Fibroblast of mammary gland (primary cell): ENCODE measurements around the gene MBD6.

ENCODE experiments used
- DNase-seq: peaks from one replicate; pipeline ENCODE4 v3.0.0-alpha.2; 2010; ENCODE audit warnings: low read depth
- H3K4me3 ChIP-seq: 2 replicates; pipeline ENCODE4 v1.5.1; 2011; ENCODE audit warnings: low read depth, mild to moderate bottlenecking, low read length, moderate library complexity; ENCODE audit not compliant: control insufficient read depth
- TF ChIP-seq, protein P1 (sequence below): conservative IDR thresholded peaks from 2 replicates; pipeline ENCODE4 v1.5.1; 2011; ENCODE audit warnings: low read depth, low read length, inconsistent platforms; ENCODE audit not compliant: control insufficient read depth, insufficient read depth

The MBD6 gene

DNA sequence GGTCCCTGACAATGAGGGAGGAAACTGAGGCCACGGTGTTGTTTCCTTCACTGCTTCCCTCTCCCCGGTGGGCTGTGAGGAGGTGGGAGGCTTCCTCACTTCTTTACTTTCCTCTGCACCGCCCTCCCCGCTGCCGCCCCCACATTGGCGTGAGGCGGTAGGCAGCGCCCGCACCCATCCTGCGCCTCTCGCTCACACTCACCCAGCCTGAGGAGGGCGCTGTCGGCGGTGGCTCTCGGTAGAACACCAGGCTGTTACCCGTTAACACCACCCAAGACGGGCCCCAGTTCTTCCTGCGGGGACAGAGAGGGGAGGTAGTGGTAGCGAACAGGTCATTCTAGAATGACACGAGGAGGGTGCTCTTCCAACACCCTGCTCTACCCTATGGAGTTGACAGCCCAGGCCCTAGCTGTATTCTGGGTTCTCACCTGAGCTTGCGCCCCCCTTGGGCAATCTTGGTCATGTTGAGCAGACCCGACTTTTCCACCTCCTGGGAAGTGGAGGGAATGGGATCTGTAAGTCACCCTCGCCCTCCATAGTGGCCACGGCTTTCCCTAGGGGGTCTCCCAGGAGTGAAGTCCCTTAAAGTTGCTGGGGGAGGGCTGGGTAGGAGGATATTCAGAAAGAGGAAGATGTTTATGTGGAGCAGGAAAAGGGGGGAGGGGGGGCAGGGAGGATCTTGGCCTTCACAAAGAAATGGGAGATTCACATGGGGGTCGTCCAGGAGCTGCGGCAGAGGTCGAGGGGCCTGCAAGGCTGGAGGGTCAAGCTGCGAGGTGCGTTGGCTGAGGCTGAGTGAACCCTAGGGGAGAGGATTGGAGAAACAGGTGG lies 46.2 kb upstream of the MBD6 start:
- no peak overlapping the region for H3K4me3 ChIP-seq
- DNase-seq = no peak
- TF ChIP-seq, protein P1, sequence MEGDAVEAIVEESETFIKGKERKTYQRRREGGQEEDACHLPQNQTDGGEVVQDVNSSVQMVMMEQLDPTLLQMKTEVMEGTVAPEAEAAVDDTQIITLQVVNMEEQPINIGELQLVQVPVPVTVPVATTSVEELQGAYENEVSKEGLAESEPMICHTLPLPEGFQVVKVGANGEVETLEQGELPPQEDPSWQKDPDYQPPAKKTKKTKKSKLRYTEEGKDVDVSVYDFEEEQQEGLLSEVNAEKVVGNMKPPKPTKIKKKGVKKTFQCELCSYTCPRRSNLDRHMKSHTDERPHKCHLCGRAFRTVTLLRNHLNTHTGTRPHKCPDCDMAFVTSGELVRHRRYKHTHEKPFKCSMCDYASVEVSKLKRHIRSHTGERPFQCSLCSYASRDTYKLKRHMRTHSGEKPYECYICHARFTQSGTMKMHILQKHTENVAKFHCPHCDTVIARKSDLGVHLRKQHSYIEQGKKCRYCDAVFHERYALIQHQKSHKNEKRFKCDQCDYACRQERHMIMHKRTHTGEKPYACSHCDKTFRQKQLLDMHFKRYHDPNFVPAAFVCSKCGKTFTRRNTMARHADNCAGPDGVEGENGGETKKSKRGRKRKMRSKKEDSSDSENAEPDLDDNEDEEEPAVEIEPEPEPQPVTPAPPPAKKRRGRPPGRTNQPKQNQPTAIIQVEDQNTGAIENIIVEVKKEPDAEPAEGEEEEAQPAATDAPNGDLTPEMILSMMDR = no peak

DNA sequence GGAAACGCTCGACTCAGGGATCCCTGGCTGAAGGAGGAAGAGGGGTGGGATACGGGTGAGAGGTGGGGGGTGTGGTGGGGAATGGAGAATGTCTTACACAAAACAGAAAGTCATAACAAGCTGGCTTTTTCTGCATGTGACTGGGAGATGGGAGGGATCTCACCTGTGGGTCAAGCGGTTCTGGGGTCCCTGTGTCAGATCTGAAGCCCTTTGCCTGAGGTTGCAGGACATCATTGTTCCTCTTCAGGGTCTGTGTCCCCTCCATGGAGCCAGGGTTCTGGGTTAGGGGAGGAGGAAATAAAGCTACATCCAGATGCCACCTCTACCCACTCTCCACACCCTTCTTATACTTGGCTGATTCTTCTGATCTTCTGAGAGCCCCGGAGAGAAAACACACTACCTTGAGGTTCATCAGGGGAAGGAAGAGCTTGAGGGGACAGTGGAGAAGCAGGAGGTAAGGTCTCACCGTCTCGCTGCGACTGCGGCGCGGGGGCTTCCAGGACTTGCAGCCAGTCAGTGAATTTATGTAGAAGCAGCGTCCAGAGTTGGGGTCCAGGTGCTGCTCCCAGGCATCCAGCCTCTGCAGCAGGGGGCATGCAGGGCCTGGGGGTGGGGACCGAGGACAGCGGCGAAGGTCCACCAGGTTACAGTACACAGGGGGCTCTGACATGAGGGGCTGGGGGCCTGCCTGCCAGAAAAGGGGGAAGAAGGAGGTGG lies 45.5 kb upstream of the MBD6 start:
- no peak for DNase-seq
- TF ChIP-seq, protein P1 = no peak
- no peak overlapping the region for H3K4me3 ChIP-seq

DNA sequence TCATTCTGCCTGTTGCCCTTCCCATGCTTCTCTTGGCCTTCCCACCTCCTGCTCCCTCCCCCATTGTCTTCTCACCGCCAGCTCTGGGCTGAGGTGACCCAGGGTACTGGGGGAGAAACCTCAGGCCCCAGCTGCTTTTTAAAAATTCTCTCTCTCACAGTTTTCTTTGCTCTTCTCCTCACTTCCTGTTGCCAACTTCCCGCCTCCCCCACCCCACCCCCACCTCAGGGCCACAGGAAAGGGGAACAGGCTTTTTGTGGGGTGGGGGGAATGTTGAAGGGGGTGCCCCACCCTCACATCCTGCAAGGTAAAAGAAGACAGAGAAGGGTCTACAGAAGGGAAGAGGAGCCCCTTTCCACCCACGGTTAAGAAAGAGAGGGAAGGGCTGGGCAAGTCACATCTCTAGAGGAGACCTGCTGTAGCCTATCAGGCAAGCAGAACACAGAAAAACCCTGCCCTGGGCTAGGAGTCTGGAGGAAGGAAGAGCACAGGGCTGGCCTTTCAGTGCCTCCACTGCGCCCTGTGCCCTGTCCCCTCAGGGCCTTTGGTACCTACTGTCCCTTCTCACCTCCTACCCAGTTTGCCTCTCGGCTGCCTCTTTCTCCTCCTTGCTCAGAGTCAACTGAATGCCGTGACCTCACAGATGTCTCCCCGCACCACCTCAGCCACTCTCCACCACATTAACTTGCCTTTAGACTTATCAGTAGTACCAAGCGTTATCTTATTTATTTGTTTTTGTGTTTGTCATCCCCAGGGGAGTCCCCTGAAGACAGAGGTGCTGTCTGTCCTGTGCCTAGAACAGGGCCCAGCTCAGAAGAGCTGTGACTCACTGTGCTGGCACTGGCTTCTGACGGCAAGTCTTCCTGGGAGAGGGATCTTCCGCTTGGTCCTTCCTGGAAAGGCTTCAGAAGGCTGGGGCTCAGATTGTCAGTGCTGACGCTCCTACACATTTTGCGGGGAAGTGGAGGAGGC lies 44.6 kb upstream of the MBD6 start:
- H3K4me3 ChIP-seq = no peak overlapping the region
- TF ChIP-seq, protein P1 = no peak
- peak; percentile 59 for DNase-seq

DNA sequence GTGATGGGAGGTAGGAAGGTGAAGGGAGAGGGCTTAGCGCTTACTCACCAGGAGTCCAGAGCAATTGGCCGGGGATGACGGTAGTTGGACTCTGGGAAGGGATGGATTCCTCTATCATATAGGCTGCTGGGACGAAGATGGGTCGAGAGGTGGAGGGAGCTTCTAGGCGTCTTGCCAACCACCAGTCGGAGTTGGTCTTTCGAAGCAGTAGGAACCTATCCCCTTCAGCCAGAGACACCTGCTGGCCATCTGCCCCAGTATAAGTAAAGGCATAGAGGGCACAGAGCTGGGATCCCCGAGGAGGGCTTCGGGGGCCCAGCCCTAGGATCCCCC lies 43.6 kb upstream of the MBD6 start:
- DNase-seq = no peak

DNA sequence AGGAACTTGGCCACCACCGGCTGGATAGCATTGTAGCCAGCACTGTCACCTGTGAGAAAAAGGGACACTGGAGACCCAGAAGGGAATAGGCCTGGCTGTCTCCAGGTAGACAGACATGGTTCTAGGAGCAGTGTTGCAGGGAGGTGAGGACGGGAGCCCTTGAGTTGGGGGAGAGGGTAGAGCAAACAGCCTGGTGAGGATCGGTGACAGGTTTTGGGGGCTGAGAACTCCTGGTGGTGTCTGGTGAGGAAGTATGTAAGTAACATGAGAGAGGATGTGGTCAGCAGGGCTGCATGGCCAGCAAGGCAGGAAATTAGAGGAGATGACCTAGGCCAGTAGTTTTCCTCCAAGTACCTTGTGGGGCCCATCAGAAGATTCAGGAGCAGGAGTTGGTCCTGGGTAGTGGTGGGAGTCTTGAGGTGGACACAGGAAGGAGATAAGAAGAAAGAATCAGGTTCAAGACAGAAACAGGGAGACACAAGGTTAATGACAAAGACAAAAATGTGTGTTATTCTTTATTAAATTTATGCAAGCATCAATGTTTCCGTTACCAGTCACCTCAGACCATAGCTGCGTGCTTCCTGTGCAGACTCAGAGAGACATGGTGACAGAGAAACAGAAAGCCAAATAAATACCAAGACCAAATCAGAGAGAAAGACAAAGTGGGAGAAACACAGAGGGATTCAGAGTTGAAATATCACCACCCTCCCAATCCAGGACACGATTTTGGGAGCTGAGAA lies 43.1 kb upstream of the MBD6 start, which contains the start of gene ARHGAP9:
ARHGAP9 (minus strand) TSS at position 491 of the 740 bp plus-strand sequence; CDS start at position 31, 460 bp downstream.
- no peak within 1 kb of the TSS for H3K4me3 ChIP-seq
- TF ChIP-seq, protein P1 = no peak
- no peak for DNase-seq

More for the DNA sequence above, 43.6 kb upstream of the MBD6 start:
- TF ChIP-seq, protein P1 = no peak
- no peak overlapping the region for H3K4me3 ChIP-seq

DNA sequence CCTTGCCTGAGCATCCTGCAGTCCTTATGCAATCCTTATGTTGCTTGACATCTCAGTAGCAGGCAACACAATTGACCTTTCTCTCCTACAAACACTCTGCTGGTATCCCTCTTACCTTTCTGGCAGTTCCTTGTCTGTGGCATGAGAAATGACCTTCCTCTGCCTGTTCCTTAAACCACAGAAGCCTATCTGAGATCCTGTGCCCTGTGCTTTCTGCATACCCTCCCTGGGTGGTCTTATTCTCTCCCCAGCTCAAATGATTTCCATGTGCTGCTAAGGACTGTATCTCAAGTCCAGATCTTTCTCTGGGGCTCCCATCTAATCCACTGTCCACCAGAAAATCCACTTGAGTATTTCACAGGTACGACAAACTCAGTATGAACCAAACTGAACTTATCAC lies 41.0 kb upstream of the MBD6 start:
- DNase-seq = no peak
- TF ChIP-seq, protein P1 = no peak
- no peak overlapping the region for H3K4me3 ChIP-seq
